GM21526 (cell line): ENCODE measurements around the gene EPHB1.
A peak's percentile ranks its signal among the peaks of the same experiment; 100 is the strongest.

ENCODE experiments used
- ATAC-seq: cut with Tn5 transposase; IDR thresholded peaks from one replicate; pipeline ENCODE4 v1.9.1; 2021; ENCODE audit warnings: moderate library complexity; ENCODE audit not compliant: unreplicated experiment, low FRiP score

Gene EPHB1

DNA sequence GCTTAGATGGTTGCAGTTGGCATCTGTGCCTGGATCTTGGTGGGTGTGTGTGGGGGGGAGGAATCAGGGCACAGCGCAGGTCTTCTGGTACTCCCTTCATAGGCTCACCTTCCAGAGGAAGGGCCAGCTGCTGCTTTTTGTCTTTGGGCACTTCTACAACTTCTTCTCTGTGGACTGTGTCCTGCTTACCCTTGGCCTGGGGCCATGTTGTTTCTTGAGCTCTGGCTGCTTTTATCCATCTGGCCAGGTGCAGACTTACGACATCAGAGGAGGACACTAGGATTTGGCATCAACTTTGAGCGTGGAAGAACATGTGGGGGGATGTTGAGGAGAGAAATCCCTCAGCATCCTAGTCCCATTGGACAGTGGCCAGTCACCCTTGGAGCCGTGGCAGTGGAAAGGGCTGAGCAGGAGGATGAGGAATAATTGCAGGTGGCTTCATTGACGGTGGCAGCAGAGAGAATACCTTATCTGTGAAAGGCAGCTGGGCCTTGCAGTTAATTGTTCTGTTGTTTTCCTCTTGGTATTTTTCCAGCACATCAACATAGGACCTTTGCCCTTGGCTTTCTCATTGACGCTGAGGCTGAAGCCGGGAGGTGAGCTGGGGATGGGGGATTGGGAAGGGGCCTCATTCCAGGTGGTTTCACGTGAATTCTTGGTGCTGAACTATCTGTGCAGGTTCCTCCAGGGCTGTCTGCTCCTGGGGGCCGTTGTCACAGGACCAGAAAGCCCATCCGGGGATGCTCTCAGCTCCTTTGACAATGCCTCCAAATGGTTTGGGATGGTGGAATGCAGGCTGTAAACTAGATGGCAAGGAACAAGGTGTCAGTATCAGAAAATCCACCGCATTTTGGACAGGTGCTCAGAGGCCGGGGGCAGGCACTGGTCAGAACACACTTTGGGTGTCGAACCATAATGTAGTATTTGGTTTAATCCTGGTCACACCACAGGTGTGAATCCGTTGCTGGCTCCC lies 9.7 kb downstream of the EPHB1 start:
- no peak for ATAC-seq

DNA sequence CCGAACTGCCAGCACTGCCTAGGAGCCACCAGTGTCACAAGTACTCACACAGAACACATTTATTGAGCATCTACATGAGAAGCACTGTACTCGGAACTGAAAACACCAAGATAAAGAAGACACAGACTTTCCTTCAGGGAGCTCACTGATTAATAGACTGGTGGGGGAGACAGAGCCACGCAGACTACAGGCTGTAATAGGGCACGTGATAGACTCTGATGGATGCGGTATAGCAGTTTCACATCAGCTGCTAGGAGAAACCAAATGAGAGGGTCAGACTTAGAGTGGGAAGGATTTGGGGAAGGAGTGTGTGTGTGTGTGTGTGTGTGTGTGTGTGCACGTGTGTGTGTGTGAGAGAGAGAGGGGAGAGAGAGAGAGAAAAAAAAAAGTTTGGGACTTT lies 12.1 kb downstream of the EPHB1 start:
- ATAC-seq, result no peak

DNA sequence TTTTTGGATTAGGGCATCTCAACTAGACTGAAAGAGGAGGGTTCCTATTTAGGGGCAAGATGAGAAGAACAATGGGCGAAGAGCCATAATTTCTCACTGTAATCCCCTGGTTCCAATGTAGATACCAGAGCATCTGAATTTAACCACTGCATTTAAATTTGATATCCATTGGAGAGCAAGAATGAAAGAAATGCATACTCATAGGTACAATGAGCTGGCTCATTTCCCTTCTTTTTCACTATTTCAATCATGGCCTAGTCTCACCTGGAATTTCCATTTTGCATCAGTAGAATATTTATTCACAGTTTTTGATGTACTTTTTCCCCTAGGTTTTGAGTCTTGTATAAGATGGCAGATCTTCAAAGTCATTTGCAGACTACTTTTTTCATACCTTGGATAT lies 13.8 kb downstream of the EPHB1 start:
- ATAC-seq, result no peak

DNA sequence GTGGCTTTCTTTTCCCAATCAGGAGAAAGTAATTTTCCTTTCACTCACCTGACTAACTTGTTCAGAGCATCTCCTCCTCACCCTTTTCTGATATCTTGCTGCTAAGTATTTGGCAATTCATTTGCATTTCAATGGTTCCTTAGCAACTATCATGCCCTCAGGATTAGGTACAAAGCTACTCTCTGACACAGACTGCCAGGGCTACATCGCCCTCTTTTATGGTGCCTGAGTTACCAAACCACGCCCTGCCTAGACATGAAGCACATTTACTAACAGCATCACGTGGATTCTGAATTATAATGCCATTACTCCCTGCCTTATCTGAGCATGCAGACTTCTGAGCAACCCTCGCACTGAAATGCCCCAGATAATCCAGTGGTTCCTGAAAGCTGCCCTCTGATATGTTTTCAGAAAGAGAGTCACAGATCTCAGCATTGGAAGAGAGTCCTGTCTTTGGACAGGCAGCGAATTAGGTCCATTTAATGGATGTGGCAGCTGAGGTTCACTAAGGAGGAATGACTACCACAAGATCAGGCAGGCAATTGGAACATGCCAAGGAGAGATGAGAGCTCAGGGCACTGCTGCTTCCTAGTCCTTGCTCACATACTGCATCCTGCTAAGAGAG lies 14.5 kb downstream of the EPHB1 start:
- ATAC-seq, result no peak

DNA sequence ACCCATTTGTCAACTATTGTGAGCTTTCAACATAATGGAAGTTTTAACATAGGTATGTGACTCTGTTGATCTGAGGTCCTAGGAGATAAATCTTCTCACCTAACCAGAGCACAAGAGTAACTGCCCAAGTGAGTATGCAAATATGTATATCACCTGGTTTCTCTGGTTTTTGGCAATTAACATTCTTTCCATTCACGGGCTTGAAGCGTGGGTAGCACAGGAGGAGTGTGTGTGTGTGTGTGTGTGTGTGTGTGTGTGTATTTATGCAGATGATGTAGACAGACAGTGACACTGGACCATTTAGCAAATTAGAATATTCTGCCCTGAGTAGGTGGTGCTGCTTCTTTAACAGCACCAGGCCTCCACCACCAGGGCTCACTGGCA lies 15.0 kb downstream of the EPHB1 start:
- ATAC-seq, result no peak

DNA sequence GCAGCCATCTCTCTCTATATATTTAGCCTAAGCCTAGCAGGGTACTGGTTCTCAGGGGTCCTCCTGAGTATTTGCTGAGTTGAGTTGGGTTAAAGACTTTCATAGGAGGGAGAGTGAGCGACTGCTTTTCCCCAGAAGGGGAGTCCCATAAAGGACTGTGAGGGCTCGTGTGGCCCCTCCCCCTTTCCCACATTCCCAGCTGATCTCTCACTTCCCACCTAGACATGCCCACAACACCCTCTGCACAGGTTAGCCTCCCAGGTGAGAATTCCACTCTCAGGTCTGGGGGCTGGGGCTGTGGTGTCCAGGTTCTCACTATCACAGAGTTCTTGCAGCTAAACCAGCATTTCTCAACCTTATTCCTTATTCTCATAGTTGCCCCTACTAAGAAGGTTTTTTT lies 15.8 kb downstream of the EPHB1 start:
- no peak for ATAC-seq

DNA sequence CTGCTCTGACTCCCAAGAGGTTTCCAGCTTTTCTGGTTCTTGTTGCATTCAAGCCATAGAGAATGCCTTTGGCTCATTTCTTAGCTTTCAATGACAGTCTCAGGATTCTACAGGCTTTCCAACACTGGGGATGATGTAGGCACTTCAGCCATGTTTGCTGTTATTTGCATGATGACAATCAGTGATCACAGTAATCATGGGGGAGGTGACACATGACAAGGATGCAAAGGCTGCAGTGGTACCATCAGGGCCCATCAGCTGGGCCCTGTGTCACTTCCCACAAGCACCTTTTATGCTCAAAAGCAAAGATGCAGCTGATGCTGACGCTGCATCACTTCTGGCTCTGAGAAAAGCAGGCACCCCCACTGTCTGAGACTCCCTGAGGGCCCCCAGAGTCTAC lies 18.6 kb downstream of the EPHB1 start:
- ATAC-seq, result no peak

DNA sequence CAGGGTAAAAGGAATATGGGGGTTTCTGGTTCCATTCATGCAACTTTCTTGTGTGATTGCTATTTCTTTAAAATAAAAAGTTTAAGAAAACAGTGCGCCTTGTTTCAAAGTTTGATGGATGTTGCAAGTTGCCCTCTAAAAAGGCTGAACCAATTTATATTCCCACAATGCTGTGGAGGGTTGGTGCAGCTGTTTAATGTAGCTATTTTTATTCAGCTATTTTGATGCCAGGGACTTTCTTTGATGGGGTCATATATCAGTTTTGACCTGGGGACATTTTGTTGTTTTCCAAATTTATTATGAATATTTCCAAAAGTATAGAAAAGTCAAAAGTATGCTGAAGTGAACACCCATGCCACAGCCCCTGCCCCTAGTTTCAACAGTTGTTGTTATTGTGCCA lies 20.5 kb downstream of the EPHB1 start:
- no peak for ATAC-seq

DNA sequence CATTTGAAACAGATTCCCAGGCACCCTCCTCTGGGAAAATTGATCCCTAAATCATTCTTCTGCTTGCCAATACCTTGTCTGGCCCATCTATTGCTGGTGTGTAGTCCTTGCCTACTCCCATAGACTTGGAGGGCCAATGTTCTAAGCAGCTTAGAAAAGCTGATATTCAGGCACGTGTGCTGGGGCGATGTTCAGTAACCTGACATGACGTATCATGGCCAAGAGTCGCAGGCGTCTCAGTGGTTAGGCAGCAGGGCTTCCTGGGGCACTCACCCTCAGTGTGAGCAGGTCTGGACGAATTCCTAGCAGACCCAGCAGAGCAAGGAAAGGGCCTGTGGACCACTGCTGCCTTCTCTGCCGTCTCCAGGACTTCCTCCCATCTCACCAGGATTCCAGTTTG lies 21.6 kb downstream of the EPHB1 start:
- ATAC-seq, result no peak

DNA sequence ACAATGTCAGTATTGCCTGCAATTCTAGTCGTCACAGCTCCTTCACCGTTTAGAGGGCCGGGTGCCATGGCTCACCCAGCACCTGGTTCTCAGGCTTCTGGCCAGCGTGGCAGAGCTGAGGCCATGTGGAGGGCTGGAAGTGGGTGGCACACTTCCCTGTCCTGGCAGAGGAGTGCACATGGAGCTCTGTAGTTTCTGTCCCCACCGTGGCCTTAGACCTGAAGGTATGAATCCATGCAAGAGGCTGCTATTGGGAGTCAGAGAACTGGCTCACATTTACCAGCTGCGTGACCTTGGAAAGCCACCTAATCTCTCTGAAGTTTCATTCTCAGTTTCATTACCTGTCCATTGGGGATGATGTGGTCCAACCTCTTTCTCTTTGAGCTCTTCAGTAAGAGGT lies 22.2 kb downstream of the EPHB1 start:
- ATAC-seq, result no peak

DNA sequence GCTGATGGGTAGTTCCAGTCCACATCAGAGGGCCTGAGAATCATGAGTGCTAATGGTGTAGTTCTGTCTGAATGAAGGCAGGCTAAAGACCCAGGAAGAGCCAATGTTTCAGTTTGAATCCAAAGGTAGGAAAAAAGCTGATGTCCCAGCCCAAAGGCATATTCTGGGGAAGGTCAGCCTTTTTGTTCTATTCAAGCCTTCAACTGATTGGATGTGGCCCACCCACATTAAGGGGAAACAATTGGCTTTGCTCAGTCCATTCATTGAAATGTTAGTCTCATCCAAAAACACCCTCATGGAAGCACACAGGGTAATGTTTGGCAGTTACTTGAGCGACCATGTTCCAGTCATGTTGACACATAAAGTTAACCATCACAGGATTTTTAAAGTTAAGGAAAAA lies 25.9 kb downstream of the EPHB1 start:
- no peak for ATAC-seq

DNA sequence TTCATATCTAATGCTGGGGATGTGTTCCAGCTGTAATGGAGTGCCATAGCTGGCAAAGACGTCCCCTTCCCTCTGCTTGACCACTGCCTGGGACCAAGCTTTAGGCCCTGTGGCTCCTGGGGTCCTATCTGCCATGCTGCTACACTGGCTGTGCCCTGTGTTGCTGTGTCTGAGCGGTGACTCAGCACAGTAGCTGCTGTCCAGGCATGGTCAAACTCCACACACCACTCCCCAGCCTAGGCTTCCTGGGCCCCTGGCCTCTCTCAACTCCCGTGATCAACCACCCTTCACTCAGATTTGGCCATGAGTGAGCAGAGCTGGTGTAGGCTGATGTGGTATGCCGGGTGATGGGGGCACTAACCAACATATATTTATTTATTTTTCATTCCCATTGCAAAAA lies 27.0 kb downstream of the EPHB1 start:
- ATAC-seq, result no peak

DNA sequence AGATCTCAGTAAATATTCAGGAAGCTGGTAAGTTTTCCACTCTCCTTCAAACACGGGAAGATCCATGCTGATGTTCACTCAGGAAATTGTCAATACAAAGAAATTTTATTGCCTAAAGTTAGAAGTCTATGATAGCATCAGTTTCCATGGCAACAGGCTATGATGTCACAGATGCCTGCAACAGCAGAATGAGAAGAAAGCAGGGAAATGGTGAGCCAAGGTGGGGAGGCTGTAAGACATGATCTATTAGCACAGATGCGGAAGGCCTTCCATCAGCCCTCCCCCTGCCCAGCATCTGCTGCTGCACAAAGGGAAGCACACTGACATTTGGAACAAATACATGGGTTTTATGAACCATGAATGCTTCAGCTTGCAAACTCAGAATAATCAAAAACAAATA lies 28.6 kb downstream of the EPHB1 start:
- ATAC-seq, result no peak

DNA sequence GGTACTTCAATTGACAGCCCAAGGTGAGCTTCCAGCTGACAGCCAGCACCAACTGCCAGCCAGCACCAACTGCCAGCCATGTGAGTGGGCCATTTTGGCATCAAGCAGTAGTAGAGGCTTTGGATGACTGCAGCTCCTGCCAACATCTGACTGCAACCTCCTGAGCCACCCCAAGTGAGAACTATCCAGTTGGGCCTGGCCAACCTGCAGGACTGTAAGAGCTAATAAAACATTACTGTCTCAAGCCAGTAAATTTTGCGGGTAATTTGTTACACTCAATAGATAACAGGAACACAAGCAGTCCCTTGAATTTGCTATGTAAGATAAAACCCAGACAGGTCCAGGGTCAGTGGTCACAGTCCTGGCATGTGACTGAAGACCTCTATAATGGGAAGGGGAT lies 29.7 kb downstream of the EPHB1 start:
- no peak for ATAC-seq

DNA sequence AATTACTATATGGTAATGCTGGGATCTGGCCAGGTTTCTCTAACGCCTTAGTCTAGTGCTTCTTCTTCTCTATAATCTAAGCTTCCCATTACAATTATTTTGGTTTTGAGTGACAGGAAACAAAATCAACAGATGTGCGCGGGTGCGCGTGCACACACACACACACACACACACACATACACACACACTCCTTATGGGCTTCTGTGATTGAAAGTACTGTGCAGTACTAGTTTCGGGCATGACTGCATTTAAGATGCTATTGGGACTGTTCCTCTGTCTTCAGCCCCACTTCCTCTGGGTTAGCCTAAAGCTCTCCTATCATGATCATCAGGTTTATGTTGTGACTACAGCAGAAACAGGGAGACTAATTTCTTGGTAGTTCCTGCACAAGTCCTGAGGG lies 32.2 kb downstream of the EPHB1 start:
- no peak for ATAC-seq

DNA sequence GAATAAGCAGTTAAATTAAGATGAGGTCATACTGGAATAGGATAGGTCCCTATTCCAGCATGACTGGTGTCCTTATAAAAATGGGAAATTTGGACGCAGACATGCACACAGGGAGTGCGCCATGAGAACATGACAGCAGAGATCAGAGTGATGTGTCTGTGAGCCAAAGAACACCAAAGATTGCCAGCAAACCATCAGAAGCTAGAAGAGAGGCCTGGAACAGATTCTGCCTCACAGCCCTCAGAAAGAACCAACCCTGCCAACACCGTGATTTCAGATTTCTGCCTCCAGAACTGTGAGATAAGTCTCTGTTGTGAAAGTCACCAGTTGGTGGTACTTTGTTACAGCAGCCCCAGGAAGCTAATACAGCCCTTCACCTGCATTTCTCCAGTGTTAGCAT lies 34.7 kb downstream of the EPHB1 start:
- no peak for ATAC-seq

DNA sequence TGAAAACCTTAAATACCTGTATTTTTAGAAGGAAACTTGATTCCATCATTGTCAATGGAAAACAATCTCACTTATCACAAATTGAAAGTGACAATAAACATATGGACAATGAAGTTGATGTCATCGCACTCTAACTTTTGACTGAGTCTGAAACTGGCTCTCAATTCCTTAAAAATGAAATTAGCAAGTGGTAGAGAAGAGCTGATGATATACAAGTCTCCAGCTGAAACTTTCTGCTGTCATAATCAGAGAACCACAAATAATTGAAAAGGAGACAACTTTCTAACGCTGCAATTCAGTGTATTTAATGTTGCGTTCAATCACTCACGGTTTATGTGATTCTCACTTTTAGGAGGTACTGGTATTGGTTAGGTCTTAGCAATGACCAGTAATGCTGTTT lies 37.5 kb downstream of the EPHB1 start:
- no peak for ATAC-seq

DNA sequence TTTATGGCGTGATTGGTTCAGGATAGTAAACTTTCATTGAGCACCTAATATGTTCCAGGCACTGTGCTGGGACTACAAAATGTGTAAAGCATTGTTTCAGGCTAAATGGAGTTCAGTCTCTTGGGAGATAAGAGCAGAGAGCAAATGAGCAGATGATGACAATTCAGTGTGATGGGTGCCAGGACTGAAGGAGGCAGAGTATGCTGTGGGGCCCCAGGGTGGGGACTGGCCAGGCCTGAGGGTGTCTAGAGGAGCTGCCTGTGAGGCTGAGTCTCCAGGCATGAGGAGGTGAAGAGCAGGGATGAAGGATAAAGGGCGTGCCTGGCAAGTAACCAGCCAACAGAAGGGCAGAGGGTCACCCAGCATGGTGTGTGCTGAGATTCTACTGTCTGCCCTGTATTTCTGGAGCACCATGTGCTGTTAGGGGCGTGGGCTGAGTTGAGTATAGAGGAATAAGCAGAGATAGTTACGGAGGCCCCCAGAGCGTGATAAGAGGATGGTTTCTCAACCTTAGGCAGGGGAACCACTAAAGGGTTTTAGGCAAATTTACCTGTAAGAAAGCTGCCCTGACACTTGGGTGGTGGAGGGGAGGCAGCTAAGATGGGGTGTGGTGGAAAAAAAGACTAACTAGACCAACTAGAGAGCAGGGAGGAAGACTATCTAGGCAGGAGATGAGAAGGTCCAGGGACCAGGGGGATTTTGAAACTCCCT lies 38.5 kb downstream of the EPHB1 start:
- no peak for ATAC-seq

DNA sequence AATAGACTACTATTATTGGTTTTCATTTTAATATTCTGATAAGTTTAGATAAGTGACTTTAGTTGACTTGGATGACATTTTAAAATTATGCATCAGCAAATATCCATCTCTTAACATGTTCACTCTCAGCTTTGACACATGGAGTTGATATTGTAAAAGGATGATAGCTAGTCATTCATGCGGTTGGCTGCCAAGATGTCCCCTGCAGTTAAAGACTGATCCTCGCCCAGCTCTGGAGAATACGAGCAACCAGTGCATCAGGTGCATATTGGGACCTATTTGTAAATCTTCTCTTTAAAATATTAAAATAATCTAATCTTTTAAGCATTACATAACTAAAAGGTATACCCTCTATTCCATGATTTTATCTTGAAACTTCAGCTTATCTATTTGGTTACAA lies 41.9 kb downstream of the EPHB1 start:
- ATAC-seq, result no peak

DNA sequence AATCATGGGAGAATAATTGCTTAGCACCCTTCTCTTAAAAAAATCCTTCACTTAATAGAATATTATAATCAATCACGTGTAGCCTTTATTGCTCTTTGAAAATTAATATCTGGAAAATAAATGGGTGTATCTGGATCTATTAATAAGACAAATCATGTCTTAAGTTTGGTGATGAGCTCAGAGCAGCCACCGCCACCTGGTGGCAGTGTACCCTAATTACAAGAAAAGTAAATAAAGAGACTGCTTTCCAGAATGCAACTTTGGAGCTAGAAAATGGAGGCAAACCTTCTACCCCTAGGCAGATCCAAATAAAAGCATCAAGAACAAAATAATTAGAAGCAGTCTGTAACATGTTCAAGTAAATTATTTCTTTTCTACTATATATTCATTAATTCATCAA lies 43.5 kb downstream of the EPHB1 start:
- no peak for ATAC-seq

DNA sequence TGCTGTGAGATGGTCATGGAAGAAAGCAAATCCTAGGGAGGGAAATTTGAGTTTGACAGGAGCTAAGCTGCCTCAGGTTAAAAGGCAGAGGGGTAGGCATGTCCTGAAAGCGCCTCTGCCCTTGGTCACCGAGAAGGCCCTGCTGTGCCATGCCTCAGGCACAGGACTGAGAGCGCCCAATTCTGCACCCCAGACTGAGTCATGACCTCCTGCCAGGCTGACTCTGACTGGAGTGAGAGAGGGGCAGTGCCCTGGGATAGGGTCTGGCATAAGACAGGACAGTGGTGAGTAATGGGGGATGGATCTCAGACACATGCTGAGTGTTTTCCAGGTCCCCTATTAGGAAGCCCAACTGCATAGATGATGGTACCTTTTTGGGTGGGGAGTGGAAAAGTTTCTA lies 44.4 kb downstream of the EPHB1 start:
- ATAC-seq, result no peak

DNA sequence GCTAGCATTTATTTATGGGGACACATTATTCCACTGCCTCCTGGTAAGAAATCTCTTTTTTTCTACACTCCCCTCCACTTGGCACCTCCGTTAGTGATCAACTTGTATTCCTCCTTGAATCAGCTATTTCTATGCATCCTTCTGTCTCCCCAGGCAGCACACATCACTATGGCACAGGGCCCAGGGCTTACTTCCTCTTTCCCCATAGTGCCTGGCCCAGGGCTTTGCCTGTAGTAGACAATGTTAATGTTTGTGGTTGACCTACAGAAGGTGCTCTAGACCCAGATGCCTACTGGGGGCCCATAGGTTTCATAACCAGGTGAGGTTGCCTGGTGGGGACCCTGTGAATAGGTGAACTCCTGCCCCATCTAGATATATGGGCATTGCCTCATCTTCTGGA lies 44.9 kb downstream of the EPHB1 start:
- ATAC-seq, result peak; percentile 56
